GM18519 (cell line): ENCODE data around the gene KIF4A.

Experiments used
- ATAC-seq: cut with Tn5 transposase; IDR thresholded peaks from one replicate; pipeline ENCODE4 v1.9.1; 2021; ENCODE audit warnings: mild to moderate bottlenecking, moderate library complexity; ENCODE audit not compliant: unreplicated experiment, low FRiP score

The KIF4A gene

DNA sequence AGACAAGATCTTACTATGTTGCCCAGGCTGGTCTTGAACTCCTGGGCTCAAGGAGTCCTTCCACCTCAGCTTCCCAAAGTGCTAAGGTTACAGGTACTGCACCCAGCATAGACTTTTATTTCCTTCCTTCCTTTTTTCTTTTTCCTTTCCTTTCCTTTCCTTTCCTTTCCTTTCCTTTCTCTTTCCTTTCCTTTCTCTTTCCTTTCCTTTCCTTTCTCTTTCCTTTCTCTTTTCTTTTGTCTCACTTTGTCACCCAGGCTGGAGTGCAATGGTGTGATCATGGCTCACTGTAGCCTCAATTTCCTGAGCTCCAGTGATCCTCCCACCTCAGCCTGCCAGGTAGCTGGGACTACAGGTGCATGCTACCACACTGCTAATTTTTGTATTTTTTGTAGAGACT is 174.1 kb downstream of the KIF4A start:
- no peak for ATAC-seq

DNA sequence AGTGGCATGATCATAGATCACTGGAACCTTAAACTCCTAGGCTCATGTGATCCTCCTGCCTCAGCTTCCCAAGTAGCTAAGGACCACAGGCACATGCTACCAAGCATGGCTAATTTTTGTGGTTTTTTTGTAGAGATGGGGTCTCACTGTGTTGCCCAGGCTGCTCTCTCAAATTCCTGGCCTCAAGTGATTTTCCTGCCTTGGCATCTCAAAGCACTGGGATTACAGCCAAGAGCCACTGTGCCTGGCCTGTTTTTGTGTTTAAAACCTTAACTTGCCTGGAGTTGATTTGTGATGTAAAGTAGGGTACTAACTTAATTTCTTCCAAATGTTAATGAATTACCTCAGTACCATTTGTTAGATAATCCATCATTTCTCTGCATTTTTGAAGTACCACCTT is 177.1 kb downstream of the KIF4A start:
- no peak for ATAC-seq

DNA sequence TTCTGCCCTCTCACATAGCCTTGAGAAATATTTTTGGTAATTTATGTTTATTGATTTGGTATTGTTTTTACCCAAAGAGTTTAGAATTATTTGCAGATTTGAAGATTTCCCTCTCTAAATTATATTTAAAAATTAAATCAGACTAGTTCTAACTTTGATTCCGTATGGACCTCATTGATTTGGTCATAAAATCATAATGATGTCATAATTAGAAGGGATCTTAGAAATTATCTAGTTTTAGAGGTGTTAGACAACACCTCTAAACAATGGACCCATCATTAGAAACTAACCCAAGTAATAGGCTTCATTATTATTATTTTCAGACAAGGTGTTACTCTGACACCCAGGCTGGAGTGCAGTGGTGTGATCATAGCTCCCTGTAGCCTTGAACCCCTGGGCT is 178.8 kb downstream of the KIF4A start:
- ATAC-seq: no peak
